OCI-LY7 (cell line): ENCODE measurements around the gene AKAP13. TPM values are rescaled to one million over a fixed set of nuclear protein-coding genes. Genes with fewer than 3 reads are reported as not detected.

Experiments used
- BruUV-seq: library from RNA; stranded (reverse); fragments of 400-500 nt; replicated peaks from 2 replicates; lab custom pipeline; 2021; lab: Mats Ljungman, UMichigan
- CTCF ChIA-PET: fragments of 300-600 bp; sonication (Branson Sonifier 250); formaldehyde crosslinking; loops from one replicate; lab custom pipeline; 2022; ENCODE audit warnings: antibody characterized with exemption; ENCODE audit not compliant: unreplicated experiment; lab: Charles Lee
- POLR2A ChIA-PET: fragments of 300-600 bp; sonication (Branson Sonifier 250); formaldehyde crosslinking; loops from one replicate; lab custom pipeline; 2022; ENCODE audit warnings: antibody characterized with exemption; lab: Charles Lee
- DNase-seq: peaks from one replicate; pipeline ENCODE4 v3.0.0-alpha.2; 2015; ENCODE audit warnings: low spot score
- H2AFZ ChIP-seq: fragments of 200-600 bp; sonication (generic), shearing (Covaris generic); 2 replicates; pipeline ENCODE4 v1.6.1; 2014; ENCODE audit warnings: mild to moderate bottlenecking, antibody characterized with exemption, low read length, moderate library complexity
- H3K27ac ChIP-seq: fragments of 200-600 bp; sonication (generic); 2 replicates; pipeline ENCODE4 v1.5.1; 2014; ENCODE audit warnings: mixed run types, low read depth, mild to moderate bottlenecking, moderate library complexity, low read length, inconsistent platforms; ENCODE audit not compliant: poor library complexity, severe bottlenecking
- H3K36me3 ChIP-seq: fragments of 200-600 bp; sonication (generic); 2 replicates; pipeline ENCODE4 v1.6.1; 2014; ENCODE audit warnings: mild to moderate bottlenecking, antibody characterized with exemption, low read length, moderate library complexity, mixed read lengths; ENCODE audit not compliant: insufficient read depth
- H3K4me1 ChIP-seq: fragments of 200-600 bp; sonication (generic); 2 replicates; pipeline ENCODE4 v1.5.1; 2014; ENCODE audit warnings: mild to moderate bottlenecking, low read length; ENCODE audit not compliant: insufficient read depth, poor library complexity, severe bottlenecking
- H3K4me2 ChIP-seq: fragments of 200-600 bp; sonication (generic); 2 replicates; pipeline ENCODE4 v1.6.1; 2014; ENCODE audit warnings: mild to moderate bottlenecking, low read length
- H3K4me3 ChIP-seq: fragments of 200-600 bp; sonication (generic); 2 replicates; pipeline ENCODE4 v1.5.1; 2014; ENCODE audit warnings: mild to moderate bottlenecking, low read depth, low read length; ENCODE audit not compliant: poor library complexity, severe bottlenecking
- H3K79me2 ChIP-seq: fragments of 200-600 bp; sonication (generic); 2 replicates; pipeline ENCODE4 v1.6.1; 2016; ENCODE audit warnings: low read depth, mild to moderate bottlenecking, low read length, moderate library complexity, mixed read lengths; ENCODE audit not compliant: insufficient read depth
- H3K9me2 ChIP-seq: fragments of 200-600 bp; sonication (generic); 2 replicates; pipeline ENCODE4 v1.6.1; 2016; ENCODE audit warnings: mild to moderate bottlenecking, low read length, mixed read lengths; ENCODE audit not compliant: insufficient read depth
- H3K9me3 ChIP-seq: fragments of 200-600 bp; sonication (generic); 2 replicates; pipeline ENCODE4 v1.6.1; 2014; ENCODE audit warnings: mild to moderate bottlenecking, mixed run types, low read length, mixed read lengths
- H4K20me1 ChIP-seq: fragments of 200-600 bp; sonication (generic); 2 replicates; pipeline ENCODE4 v1.6.1; 2014; ENCODE audit warnings: mild to moderate bottlenecking, antibody characterized with exemption, low read length, moderate library complexity, mixed read lengths; ENCODE audit not compliant: insufficient read depth
- EZH2phosphoT487 ChIP-seq: fragments of 200-600 bp; sonication (generic); IDR thresholded peaks from 2 replicates; pipeline ENCODE4 v1.6.1; 2018; ENCODE audit warnings: low read depth, borderline replicate concordance, mild to moderate bottlenecking, mixed run types, antibody characterized with exemption, low read length, moderate library complexity, mixed read lengths
- intact Hi-C: fragments of 100-400 bp; cut with micrococcal nuclease; formaldehyde crosslinking; loops from one replicate; pipeline ENCODE4 v1.10.0; 2022; ENCODE audit not compliant: unreplicated experiment
- total RNA-seq, 2 experiments: library from RNA; depleted of rRNA in 1 of 2; stranded (reverse); fragments of >200 nt in 1 of 2; shearing (Covaris generic) in 1 of 2; gene quantifications; 2 replicates each; pipeline ENCODE4 v1.2.3, GENCODE V29; 2014 to 2022
- TF ChIP-seq, protein P1 (sequence below): fragments of 200-600 bp; sonication (generic); conservative IDR thresholded peaks from 2 replicates; pipeline ENCODE4 v1.5.1; 2014; ENCODE audit warnings: mild to moderate bottlenecking, antibody characterized with exemption, low read length, moderate library complexity, mixed read lengths

AKAP13 gene
- total RNA-seq, 2 experiments from 2014 or later, result 140 to 250 TPM

- Histone ChIP-seq H3K9me3 (no peaks in the 10 kb centered on the region), H3K27ac (peak overlapping the region; percentile 93), H3K9me2 (no peaks in the 10 kb centered on the region), H2AFZ (no peak overlapping the region), H3K4me1 (peaks cover 66% of the 10 kb centered on the region), H3K79me2 (peaks cover 38% of the 10 kb centered on the region), H3K36me3 (peaks cover 77% of the 10 kb centered on the region), H3K4me3 (peak overlapping the region; percentile 70), H3K4me2 (peak overlapping the region; percentile 83), H4K20me1 (no peaks in the 10 kb centered on the region)
- TF ChIP-seq, protein P1, sequence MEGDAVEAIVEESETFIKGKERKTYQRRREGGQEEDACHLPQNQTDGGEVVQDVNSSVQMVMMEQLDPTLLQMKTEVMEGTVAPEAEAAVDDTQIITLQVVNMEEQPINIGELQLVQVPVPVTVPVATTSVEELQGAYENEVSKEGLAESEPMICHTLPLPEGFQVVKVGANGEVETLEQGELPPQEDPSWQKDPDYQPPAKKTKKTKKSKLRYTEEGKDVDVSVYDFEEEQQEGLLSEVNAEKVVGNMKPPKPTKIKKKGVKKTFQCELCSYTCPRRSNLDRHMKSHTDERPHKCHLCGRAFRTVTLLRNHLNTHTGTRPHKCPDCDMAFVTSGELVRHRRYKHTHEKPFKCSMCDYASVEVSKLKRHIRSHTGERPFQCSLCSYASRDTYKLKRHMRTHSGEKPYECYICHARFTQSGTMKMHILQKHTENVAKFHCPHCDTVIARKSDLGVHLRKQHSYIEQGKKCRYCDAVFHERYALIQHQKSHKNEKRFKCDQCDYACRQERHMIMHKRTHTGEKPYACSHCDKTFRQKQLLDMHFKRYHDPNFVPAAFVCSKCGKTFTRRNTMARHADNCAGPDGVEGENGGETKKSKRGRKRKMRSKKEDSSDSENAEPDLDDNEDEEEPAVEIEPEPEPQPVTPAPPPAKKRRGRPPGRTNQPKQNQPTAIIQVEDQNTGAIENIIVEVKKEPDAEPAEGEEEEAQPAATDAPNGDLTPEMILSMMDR, result no peak
- TF ChIP-seq EZH2phosphoT487, result no peak
- no TSS peak for BruUV-seq
- no peak for DNase-seq
- intact Hi-C loops, result no loop called here
- CTCF ChIA-PET, result interaction anchor here (0.6 to 1.4 kb wide), 3 partner anchors 10 to 21 kb away, joined by 3 to 4 read pairs (median 3); no protein-coding TSS in a partner anchor
- POLR2A ChIA-PET, result interaction anchor here (0.6 to 5.4 kb wide), 9 partner anchors 8 to 363 kb away, joined by 3 to 73 read pairs (median 4); no protein-coding TSS in a partner anchor
Measured at GRCh38 chr15:85692321-85692720, 311.9 kb downstream of the AKAP13 start.

GRCh38 chr15:85692873-85693272 is 312.5 kb downstream of the AKAP13 start:
- peak overlapping the region; percentile 83 for H3K4me2 ChIP-seq
- peak overlapping the region; percentile 70 for H3K4me3 ChIP-seq
- peaks cover 38% of the 10 kb centered on the region for H3K79me2 ChIP-seq

More at GRCh38 chr15:85692873-85693272, 312.5 kb downstream of the AKAP13 start:
- Histone ChIP-seq H3K9me3 (no peaks in the 10 kb centered on the region), H4K20me1 (no peaks in the 10 kb centered on the region), H3K36me3 (peaks cover 77% of the 10 kb centered on the region), H2AFZ (no peak overlapping the region), H3K4me1 (peaks cover 61% of the 10 kb centered on the region), H3K27ac (peak overlapping the region; percentile 93), H3K9me2 (no peaks in the 10 kb centered on the region)
- no TSS peak for BruUV-seq
- POLR2A ChIA-PET, result interaction anchor here (0.7 to 5.4 kb wide), 4 partner anchors 11 to 110 kb away, joined by 3 to 73 read pairs (median 6); no protein-coding TSS in a partner anchor
- intact Hi-C loops, result no loop called here
- TF ChIP-seq, protein P1, result no peak
- CTCF ChIA-PET, result interaction anchor here (0.7 to 1.4 kb wide), 2 partner anchors 10 kb away, joined by 3 to 4 read pairs; no protein-coding TSS in a partner anchor
- peak; percentile 20 for DNase-seq
